Adipocyte (in vitro differentiated cells): ENCODE data around the gene FAM240A.
A peak's percentile ranks its signal among the peaks of the same experiment; 100 is the strongest.

Experiments used
- DNase-seq: peaks from one replicate; pipeline ENCODE4 v3.0.0-alpha.2; 2015; ENCODE audit warnings: low read depth
- H3K27me3 ChIP-seq: replicated peaks from 2 replicates; pipeline ENCODE4 v1.7.0; 2013; ENCODE audit warnings: mild to moderate bottlenecking, low read length, moderate library complexity; ENCODE audit not compliant: control insufficient read depth, insufficient read depth
- H3K36me3 ChIP-seq: 2 replicates; pipeline ENCODE4 v1.7.0; 2013; ENCODE audit warnings: low read length, mild to moderate bottlenecking, moderate library complexity; ENCODE audit not compliant: control insufficient read depth, insufficient read depth, severe bottlenecking
- H3K4me1 ChIP-seq: 2 replicates; pipeline ENCODE4 v1.7.0; 2013; ENCODE audit warnings: mild to moderate bottlenecking, low read length, moderate library complexity; ENCODE audit not compliant: control insufficient read depth, insufficient read depth
- H3K4me3 ChIP-seq: 2 replicates; pipeline ENCODE4 v1.7.0; 2013; ENCODE audit warnings: mild to moderate bottlenecking, low read length, moderate library complexity
- H3K9ac ChIP-seq: 2 replicates; pipeline ENCODE4 v1.7.0; 2013; ENCODE audit warnings: mild to moderate bottlenecking, low read length, moderate library complexity
- H3K9me3 ChIP-seq: 2 replicates; pipeline ENCODE4 v1.7.0; 2013; ENCODE audit warnings: mild to moderate bottlenecking, low read length, moderate library complexity; ENCODE audit not compliant: control insufficient read depth

The FAM240A gene

DNA sequence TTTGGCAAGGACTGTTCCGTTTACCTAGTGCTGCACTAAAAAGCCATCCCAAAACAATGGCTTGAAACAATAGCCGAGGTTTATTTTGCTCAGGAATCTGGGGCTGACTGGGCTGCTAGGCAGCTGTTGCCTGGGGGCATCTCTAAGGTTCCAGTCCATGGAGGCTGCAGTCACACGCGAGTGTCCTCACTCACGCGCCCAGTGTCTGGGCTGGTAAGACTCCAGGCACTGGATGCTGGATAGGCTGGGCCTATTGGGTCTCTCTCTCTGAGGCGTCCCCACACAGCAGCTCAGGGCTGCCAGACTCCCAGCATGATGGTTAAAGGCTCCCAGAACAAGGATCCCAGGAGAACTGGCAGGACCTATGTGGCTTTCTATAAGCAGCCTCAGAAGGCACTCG lies 47.0 kb downstream of the FAM240A start:
- Histone ChIP-seq H3K27me3 (peaks cover 15% of the 10 kb centered on the region), H3K4me3 (no peak overlapping the region), H3K4me1 (peaks cover 45% of the 10 kb centered on the region), H3K9ac (no peak overlapping the region), H3K36me3 (no peaks in the 10 kb centered on the region), H3K9me3 (no peaks in the 10 kb centered on the region)
- DNase-seq = peak; percentile 70

DNA sequence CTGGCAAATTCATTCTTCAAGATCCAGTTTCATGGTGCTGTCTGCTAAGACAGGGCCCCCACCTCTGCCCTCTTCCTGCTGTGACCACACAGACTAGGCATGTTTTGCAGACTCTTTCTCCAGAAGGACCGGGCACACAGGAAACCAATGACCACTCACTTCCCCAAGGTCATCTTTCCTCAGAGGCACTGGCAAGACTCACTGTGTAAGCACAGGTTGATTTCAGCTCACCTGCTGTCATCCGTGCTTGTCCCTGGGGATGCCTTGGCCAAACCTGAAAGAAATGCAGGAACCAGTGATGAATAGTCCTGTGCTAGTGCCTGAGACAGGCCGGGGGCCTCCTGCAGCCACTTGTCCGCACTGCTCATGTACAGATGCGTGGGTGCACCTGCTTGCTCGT lies 47.7 kb downstream of the FAM240A start:
- peak; percentile 9 for DNase-seq
- H3K36me3 ChIP-seq = no peaks in the 10 kb centered on the region
- H3K9ac ChIP-seq = no peak overlapping the region
- peaks cover 45% of the 10 kb centered on the region for H3K4me1 ChIP-seq
- H3K9me3 ChIP-seq = no peaks in the 10 kb centered on the region
- no peak overlapping the region for H3K4me3 ChIP-seq
- peaks cover 15% of the 10 kb centered on the region for H3K27me3 ChIP-seq

DNA sequence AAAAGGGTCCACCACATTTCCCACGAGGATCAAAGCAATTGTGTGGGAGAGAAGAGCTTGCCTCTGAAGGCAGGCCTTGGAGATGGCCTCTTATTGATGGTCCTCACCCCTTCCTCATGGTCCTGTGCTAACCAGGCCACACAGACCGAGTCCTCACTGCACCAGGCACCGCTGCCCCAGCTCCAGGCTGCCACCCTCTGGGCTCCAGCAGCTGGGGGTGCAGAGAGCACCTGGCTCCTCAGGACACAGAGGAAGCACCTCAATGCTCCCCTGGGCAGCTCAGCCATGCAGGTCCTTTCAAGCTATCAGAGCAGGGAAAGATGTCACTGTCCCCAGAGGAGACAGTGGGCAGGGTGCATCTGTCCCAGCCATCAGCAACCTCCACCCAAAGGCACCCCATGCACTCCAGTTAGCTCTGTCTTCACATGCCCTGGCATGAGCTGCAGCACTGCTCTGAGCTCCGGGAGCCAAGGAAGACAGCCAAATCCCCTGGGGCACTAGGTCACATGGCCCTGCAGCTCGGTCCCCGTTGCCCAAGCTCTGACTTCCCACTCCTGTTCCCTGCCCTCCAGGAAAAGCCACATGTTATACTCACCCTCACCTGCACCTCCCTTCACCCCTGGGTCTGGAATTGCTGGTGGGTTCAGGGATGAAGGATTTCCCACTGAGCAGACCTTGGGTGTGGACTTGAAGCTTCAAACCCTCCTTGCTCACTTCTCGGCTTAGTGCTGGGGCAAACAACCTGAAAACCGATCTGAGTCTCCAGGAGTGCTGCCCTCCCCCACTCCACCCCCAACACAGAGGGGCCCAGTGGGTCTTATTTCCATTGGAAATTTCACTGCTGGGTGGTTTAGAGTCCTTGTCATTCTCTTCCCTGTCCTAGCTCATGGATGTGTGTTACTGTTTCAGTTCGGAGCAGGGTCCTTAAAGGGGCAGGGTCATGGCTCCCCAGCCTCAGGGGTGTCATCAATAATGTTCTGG lies 48.5 kb downstream of the FAM240A start:
- H3K9ac ChIP-seq = no peak overlapping the region
- no peaks in the 10 kb centered on the region for H3K36me3 ChIP-seq
- no peak overlapping the region for H3K4me3 ChIP-seq
- H3K9me3 ChIP-seq = no peaks in the 10 kb centered on the region
- peaks cover 15% of the 10 kb centered on the region for H3K27me3 ChIP-seq
- no peak for DNase-seq
- H3K4me1 ChIP-seq = peaks cover 42% of the 10 kb centered on the region

DNA sequence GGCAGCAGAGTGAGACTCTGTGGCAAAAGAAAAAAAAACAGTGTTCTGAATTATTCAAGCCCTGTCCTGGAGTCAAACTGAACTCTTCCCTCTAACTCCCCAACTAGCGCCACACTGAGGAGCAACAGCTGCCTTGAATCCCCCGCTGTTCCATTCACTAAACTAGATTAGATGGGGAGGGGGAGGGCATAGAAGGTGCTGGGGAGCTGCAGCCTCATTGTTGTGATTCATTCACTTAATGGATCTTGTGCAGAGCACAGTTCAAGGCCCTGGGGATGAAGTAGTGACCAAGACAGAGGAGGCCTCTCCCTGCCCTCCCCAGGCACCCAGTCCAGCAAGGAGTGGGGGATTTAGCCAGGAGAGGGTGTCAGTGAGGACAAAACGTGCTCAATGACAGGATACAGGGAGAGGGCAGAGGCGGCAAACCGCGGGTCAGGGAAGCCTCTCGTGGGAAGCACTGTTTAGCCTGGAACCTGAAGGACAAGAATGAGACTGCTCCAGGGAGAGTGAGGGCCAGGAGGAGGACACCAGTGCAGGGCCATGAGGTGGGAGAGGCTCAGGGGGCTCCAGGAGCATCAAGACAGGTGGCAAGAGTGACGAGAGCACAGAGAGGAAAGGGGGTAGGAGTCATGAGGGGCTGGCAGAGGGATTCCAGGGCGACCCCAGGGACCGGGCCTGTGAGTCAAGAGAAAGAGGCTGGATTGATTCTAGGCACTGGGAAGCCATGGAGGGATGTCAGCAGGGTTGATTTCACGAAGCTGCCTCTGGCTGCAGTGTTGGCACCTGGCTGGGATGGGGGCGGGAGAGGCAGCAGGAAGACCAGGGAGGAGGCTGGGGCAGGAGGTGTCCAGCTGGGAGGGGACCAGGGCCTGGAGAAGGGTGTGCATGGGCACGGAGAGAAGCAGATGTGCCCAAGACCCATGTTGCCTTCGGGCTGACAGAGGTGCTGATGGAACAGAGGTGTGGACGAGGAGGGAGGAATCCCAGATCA lies 49.7 kb downstream of the FAM240A start:
- Histone ChIP-seq H3K9ac (peak overlapping the region; percentile 8), H3K4me3 (no peak overlapping the region), H3K9me3 (no peaks in the 10 kb centered on the region), H3K27me3 (peaks cover 15% of the 10 kb centered on the region), H3K36me3 (no peaks in the 10 kb centered on the region), H3K4me1 (peaks cover 42% of the 10 kb centered on the region)
- no peak for DNase-seq

DNA sequence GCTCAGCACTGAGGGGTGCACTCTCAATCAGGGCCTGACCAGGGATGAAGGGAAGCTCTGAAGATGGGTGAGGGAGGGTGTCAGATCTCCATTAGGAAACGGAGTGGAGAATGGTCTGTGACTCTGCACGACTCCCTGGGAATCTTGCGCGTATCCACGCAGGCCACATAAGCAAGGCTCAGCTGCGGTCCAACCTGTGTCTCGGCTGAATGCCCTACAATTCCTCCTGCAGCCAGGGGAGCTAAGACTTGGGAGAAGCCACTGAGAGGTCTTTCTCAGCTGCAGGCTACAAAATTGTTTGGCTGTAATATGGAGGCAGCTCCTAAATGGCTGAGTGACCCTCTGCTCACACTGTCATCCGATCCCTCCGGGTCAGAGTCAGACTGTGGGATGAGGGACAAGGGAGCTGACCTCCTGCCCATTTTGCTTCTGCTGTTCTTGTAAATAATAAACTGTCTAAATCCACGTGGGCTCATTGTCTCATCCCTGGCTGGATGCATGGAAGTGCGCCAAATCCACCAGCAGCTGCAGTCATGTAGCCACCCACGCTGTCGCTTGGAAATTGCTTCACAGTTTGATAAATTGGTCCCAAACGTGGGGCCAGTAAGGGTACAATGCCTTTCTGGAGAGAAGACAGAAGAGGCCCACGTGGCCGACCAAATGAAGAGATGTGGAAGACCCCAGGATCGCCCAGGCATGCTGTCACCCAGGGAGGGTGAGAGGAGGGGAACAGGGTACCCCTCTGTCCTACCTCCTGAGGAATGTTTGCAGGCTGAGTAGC lies 50.6 kb downstream of the FAM240A start:
- Histone ChIP-seq H3K4me1 (peaks cover 42% of the 10 kb centered on the region), H3K4me3 (no peak overlapping the region), H3K9ac (peak overlapping the region; percentile 8), H3K27me3 (peaks cover 15% of the 10 kb centered on the region), H3K36me3 (no peaks in the 10 kb centered on the region), H3K9me3 (no peaks in the 10 kb centered on the region)
- DNase-seq = peak; percentile 63

DNA sequence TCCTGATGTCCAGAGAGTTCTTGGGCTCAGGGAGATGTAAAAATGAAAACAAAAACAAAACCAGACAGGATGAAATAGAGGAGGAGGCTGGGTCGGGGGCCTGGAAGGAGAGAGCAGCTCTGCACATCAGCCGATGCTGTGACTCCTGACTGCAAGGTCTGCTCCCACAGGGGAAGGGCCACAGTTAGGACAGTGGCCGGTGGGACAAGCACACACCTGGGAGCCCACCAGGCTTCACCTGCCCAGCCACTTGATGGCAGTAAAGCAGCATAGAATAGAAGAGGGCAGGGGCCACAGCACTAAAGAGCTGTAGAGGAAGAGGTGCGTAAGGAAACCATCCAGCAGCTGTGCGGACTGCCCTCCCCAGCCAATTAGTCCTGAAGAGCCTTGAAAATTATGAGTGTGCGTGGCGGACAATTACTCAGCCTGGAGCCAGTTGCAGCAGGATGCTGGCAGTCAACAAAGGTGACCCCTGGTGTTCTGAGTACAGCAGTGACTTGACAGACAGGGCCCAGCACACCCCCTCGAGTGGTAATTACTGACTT lies 51.3 kb downstream of the FAM240A start:
- Histone ChIP-seq H3K9ac (no peak overlapping the region), H3K4me3 (no peak overlapping the region), H3K27me3 (peaks cover 15% of the 10 kb centered on the region), H3K36me3 (no peaks in the 10 kb centered on the region), H3K9me3 (no peaks in the 10 kb centered on the region), H3K4me1 (peaks cover 42% of the 10 kb centered on the region)
- DNase-seq = no peak

DNA sequence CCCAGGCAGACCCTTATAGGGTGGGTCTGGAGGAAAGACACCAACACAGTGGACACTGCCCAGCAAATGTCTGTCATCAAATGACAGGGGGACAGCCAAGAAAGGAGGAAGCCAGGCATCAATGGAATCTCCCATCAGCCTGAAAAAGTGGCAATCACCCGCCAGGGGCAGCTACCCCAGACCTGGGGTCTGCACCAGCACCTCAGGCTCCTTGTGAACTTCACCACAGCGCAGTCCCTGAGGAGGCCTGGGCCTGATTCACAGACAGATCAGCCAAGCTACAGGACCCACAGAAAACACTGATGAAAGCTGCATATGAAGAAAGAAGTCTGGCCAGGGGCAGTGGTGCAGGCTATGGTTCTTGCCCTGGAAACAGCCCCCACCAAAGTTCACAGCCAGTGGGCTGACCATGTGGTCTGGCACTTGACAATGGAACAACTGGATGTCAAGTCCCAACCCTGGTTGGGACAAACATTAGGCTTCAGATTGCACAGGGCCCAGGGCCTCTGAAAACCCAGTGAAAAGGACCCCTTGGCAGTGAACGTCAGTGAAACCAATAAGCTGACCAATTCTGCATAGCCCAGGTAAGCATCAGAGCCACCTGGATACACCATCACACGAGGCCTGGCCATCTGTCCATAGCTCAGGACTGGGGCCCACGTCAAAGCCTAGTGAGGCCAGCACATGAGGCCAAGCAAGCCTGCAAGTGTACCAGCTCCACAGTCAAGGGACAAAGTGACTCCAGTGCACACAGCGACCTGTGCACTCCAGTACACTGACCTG lies 52.1 kb downstream of the FAM240A start:
- Histone ChIP-seq H3K4me1 (peaks cover 40% of the 10 kb centered on the region), H3K4me3 (no peak overlapping the region), H3K27me3 (peaks cover 15% of the 10 kb centered on the region), H3K9me3 (no peaks in the 10 kb centered on the region), H3K9ac (no peak overlapping the region), H3K36me3 (no peaks in the 10 kb centered on the region)
- no peak for DNase-seq

DNA sequence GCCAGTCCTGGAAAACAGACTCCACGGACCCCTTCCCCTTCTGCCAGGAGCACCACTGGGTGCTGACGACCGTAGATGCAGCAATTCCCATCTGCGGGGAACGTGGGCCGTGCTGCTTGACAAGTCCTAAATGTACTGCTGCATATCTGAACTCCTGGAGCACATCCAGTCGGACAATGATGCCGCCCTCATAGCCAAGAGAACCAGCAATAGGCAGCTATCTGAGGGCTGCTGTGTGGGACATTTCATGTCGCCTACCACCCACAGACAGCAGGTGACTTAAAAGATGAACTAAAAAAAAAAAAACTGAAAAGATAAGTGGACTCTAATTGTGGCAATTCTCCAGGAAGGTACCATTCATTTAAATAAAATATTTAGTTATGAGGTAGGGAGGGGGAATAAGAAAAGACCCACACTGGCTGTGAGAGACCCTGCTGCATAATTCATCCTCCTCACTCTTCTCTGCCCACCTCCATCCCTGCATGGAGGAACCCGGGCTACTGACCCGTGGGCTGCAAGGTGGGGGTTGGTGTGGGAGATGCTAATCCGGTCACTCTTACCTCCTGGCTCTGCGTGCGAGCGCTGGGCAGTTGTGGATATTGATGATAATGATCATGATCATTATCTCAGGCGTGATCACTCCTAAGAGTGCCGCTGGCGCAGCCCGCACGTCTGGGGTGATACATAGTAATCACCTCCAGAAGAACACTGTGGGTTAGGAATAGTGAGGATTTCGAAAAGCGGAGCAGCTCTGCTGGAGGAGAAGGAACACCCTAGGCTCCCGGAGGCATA lies 52.8 kb downstream of the FAM240A start:
- Histone ChIP-seq H3K9ac (no peak overlapping the region), H3K4me1 (peaks cover 34% of the 10 kb centered on the region)

DNA sequence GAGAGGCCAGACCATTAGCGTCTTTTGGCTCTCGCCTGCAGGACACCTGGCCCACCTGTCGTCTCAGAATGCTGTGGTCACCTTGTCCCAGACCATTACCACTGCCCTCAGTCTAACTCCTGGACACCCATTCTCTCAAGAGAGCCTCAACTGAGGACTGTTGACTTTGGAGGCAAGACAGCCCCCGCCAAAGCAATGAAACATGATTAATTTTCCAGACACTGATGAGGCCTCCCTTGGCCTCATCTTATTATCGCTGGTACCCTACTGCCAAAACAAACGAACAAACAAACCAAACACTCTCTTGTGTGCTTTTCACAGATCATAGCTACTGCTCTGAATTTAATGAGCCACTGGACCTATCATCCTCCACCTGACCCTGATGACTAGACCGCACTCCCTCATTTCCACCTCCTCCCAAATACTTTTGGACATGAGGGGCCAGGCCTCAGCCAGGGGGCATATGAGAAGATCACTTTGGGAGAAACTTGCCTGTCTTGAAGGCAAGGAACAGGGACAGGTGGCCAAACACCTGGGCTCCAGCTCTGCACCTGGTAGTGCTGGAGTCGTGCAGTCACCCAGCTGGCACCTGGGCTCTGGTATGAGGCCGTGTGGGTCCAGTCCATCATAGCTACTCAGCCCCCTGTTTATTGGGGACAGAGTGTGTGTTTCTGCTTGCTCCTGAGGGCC lies 53.6 kb downstream of the FAM240A start:
- Histone ChIP-seq H3K9me3 (no peaks in the 10 kb centered on the region), H3K9ac (no peak overlapping the region), H3K36me3 (no peaks in the 10 kb centered on the region), H3K27me3 (peaks cover 11% of the 10 kb centered on the region), H3K4me1 (peaks cover 26% of the 10 kb centered on the region), H3K4me3 (no peak overlapping the region)
- DNase-seq = no peak

More for the DNA sequence above, 52.8 kb downstream of the FAM240A start:
- no peak overlapping the region for H3K4me3 ChIP-seq
- H3K27me3 ChIP-seq = peaks cover 14% of the 10 kb centered on the region
- no peaks in the 10 kb centered on the region for H3K9me3 ChIP-seq
- DNase-seq = no peak
- no peaks in the 10 kb centered on the region for H3K36me3 ChIP-seq
